ENCODE data around the gene YDJC.
"Not testable (repeated sequence)": the region's sequence is repeated elsewhere in the genome, so short reads cannot be mapped to it uniquely, and the experiment has no call there.

YDJC gene, protein sequence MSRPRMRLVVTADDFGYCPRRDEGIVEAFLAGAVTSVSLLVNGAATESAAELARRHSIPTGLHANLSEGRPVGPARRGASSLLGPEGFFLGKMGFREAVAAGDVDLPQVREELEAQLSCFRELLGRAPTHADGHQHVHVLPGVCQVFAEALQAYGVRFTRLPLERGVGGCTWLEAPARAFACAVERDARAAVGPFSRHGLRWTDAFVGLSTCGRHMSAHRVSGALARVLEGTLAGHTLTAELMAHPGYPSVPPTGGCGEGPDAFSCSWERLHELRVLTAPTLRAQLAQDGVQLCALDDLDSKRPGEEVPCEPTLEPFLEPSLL

DNA sequence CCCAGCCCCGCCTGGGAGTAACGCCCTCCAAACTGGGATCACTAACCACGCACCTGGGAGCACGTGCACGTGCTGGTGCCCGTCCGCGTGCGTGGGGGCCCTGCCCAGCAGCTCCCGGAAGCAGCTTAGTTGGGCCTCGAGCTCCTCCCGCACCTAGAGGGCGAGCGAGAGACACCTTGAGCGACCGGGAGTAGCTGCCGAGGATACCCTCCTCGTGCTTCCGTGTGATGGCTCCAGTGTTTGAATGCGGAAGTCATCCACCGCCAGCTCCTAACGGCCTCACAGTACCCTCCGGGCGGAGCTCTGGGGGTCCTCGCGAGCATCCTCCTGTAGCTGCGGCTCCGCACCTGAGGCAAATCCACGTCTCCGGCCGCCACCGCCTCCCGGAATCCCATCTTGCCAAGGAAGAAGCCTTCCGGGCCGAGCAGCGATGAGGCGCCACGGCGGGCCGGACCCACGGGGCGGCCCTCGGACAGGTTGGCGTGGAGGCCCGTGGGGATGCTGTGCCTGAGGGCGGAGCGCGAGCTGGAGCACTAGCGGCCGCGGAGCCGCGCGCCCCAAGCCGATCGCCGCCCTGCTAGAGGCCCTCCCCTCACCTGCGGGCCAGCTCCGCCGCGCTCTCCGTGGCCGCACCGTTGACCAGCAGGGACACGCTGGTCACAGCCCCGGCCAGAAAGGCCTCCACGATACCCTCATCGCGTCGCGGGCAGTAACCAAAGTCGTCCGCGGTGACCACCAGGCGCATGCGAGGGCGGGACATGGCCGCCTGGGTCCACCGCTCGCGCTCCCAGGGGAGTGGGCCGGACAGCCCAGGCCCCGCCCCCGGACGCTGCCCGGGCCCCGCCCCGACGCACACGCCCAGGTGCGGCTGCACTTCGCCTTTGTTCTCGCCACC is at the start of gene YDJC:
Gene YDJC (minus strand): TSS at position 768 of the 895 bp plus-strand sequence. CDS start 8 bp downstream, at position 760.
- H3K36me3 Mint-ChIP-seq = peaks cover 23% of the 10 kb centered on the region
- ATAC-seq = peak; percentile 93
- peak within 1 kb of the TSS; percentile 93 for H3K4me3 Mint-ChIP-seq
- H3K27me3 Mint-ChIP-seq = no peaks in the 10 kb centered on the region
- H3K9me3 Mint-ChIP-seq = no peaks in the 10 kb centered on the region
- H3K27ac Mint-ChIP-seq = peak within 1 kb of the TSS; percentile 97
- H3K4me1 Mint-ChIP-seq = peaks cover 58% of the 10 kb centered on the region

DNA sequence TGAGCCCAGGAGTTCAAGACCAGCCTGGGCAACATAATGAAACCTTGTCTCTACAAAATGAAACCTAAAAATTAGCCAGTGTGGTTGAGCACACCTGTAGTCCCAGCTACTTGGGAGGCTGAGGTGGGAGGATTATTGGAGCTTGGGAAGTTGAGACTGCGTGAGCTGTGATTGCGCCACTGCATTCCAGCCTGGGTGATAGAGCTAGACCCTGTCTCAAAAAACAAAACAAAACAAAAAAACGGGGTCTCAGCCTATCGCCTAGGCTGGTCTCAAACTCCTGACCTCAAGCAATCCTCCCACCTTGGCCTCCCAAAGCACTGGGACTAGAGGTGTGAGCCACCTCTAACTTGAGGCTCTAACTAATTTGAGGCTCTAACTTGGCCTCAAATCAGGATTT is 49.6 kb upstream of the YDJC start:
- Mint-ChIP-seq H3K9me3 (no peaks in the 10 kb centered on the region), H3K4me1 (peaks cover 7% of the 10 kb centered on the region), H3K4me3 (no peak overlapping the region), H3K27ac (no peak overlapping the region), H3K36me3 (peaks cover 39% of the 10 kb centered on the region), H3K27me3 (no peaks in the 10 kb centered on the region)
- no peak for ATAC-seq

DNA sequence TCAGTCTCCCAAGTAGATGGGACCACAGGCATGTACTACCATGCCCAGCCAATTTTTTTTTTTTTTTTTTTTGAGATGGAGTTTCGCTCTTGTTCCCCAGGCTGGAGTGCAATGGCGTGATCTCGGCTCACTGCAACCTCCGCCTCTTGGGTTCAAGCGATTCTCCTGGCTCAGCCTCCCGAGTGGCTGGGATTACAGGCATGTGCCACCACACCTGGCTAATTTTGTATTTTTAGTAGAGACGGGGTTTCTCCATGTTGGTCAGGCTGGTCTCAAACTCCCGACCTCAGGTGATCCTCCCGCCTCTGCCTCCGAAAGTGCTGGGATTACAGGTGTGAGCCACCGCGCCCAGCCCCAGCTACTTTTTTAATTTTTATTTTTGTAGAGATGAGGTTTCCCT is 49.0 kb upstream of the YDJC start:
- H3K9me3 Mint-ChIP-seq = not testable (repeated sequence)
- peaks cover 42% of the 10 kb centered on the region for H3K36me3 Mint-ChIP-seq

DNA sequence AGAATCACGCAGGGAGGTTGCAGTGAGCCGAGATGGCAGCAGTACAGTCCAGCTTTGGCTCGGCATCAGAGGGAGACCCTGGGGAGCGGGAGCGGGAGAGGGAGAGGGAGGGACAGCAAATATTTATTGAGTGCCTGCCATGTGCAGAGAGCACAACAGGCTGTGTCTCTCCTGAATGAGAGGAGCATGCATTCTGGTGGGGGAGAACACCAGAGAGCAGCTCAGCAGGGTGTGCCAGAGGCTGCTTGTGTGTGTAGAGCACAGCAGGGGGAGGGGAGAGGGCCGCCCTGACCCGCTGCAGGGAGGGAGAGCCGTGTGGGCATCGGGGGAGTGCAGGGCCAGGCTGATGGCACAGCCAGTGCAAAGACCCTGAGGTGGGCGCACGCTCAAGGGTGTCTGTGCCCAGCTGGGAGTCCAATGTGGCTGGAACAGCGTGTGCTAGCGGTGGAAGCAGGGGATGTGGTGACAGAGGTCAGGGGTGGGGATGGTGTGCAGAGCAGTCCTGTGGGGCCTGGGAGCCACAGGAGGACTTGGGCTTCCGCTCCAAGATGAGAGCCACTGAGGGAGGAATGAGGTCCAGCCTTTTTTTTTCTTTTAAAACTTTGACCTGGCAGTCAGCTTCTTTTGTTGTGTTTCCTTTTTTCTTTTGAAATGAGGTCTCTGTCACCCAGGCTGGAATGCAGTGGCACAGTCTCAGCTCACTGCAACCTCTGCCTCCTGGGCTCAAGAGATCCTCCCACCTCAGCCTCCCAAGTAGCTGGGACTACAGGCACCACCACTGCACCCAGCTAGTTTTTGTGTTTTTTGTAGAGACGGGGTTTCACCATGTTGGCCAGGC is 48.0 kb upstream of the YDJC start:
- H3K36me3 Mint-ChIP-seq = peaks cover 47% of the 10 kb centered on the region
- H3K4me3 Mint-ChIP-seq = no peak overlapping the region
- peaks cover 14% of the 10 kb centered on the region for H3K4me1 Mint-ChIP-seq
- no peak overlapping the region for H3K27ac Mint-ChIP-seq
- H3K27me3 Mint-ChIP-seq = no peaks in the 10 kb centered on the region
- ATAC-seq = no peak
- H3K9me3 Mint-ChIP-seq = no peaks in the 10 kb centered on the region

More for the DNA sequence above, 49.0 kb upstream of the YDJC start:
- ATAC-seq, H3K27ac Mint-ChIP-seq, H3K27me3 Mint-ChIP-seq, H3K4me1 Mint-ChIP-seq, H3K4me3 Mint-ChIP-seq: not testable (repeated sequence)

DNA sequence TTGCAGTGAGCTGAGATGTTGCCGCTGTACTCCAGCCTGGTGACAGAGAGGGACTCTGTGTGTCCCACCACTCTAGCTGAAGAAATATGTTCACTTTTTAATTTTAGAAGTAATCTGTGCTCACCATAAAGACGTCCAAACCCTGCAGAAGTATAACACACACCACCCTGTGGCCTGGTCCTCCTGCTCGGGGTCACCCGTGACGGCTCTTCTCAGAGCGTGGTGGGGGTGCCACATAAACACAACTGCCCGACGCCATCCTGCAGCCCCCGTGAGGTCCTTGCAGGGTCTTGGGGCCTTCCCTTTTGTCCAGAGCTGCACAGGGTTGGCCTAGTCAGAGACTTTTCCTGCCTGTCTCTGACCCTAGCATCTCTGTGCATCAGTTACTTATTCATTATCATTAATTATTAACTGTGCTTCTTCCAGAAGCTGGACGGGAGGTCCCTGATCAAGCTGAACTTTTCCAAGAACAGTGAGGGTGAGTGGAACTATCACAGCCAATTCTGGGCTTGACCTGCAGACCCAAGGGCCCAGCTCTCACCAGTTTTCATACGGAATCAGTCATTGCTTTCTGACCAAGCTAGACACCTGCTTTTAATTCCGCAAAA is 44.9 kb upstream of the YDJC start:
- Mint-ChIP-seq H3K27me3 (no peaks in the 10 kb centered on the region), H3K36me3 (peaks cover 58% of the 10 kb centered on the region), H3K27ac (no peak overlapping the region), H3K9me3 (no peaks in the 10 kb centered on the region), H3K4me3 (no peak overlapping the region), H3K4me1 (peaks cover 19% of the 10 kb centered on the region)
- no peak for ATAC-seq

DNA sequence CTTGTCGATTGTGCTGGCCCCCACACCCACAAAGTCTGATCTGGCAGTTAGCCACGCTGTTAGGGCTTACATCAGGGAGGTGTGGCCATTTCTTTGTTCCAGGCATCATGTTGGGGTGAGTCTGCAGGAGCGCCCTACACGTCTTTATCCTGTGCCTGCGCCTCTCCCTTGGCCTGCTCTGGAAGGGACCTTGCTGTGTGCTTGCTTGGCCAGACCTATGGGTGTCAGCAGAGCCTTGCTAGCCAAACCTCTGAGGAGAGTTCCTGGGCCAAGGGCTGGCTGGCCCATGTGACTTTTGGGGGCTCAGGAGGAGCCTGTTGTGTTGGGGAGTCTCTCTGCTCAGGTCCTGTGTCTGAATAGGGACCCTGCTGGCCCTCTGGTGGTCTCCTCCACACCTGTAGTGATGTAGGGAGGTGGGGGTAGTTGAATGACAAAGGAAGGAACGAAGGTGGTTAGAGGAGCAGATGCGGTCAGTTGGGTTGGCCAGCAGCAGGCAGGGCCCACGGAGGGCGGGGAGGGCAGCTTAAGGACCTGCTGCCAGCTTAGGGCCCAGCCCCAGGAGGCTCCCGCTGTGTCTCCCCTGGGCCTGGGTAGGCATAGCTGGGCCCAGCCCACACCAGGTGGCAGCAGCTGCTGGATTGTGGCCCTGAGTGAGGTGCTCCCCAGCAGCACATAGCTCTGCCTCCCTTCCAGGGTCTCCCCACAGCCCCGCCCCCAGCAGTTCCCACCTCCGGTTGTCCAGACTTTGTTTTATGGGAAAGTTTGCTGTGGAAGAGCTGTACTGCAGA is 43.9 kb upstream of the YDJC start:
- Mint-ChIP-seq H3K27me3 (no peaks in the 10 kb centered on the region), H3K36me3 (peaks cover 62% of the 10 kb centered on the region), H3K27ac (no peak overlapping the region), H3K9me3 (no peaks in the 10 kb centered on the region), H3K4me3 (no peak overlapping the region), H3K4me1 (peaks cover 27% of the 10 kb centered on the region)
- no peak for ATAC-seq

DNA sequence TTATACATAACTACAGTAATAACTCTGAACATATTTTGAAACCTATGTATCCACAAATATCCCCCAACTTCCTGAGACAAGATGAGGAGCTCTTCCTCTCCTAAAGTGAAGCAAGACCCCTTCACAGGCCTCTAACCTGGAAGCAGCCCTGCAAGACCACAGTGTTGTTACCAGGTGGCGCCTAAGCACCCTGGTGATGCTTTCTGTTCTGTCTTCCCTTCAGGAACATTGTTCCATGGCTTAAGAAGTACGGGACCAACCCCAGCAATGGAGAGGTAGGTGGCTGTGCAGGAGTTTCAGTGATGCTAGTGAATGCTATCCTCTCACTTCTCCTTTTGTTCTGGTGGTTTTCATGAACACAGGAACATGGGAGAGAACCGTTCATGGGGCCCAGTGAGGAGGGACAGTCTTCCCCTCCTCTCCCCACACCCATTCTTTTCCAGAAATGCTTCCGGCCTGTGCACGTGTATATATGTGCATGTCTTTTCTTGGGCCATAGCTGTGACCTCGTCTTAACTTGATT is 42.3 kb upstream of the YDJC start:
- Mint-ChIP-seq H3K36me3 (peaks cover 62% of the 10 kb centered on the region), H3K4me3 (no peak overlapping the region), H3K27me3 (no peaks in the 10 kb centered on the region), H3K9me3 (no peaks in the 10 kb centered on the region), H3K4me1 (peaks cover 38% of the 10 kb centered on the region), H3K27ac (no peak overlapping the region)
- ATAC-seq = no peak

DNA sequence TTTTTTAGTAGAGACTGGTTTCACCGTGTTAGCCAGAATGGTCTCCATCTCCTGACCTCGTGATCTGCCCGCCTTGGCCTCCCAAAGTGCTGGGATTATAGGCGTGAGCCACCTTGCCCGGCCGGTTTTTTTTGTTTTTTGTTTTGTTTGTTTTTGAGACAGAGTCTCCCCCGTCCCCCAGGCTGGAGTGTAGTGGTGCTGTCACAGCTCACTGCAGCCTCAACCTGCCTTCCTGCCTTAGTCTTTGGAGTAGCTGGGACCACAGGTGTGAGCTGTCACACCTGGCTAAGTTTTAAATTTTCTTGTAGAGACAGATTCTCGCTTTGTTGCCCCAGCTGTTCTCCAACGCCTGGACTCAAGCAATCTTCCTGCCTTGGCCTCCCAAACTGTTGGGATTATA is 39.2 kb upstream of the YDJC start:
- H3K4me3 Mint-ChIP-seq = no peak overlapping the region
- H3K4me1 Mint-ChIP-seq = peaks cover 58% of the 10 kb centered on the region
- ATAC-seq = no peak
- H3K9me3 Mint-ChIP-seq = no peaks in the 10 kb centered on the region
- no peaks in the 10 kb centered on the region for H3K27me3 Mint-ChIP-seq
- no peak overlapping the region for H3K27ac Mint-ChIP-seq
- H3K36me3 Mint-ChIP-seq = peaks cover 40% of the 10 kb centered on the region

DNA sequence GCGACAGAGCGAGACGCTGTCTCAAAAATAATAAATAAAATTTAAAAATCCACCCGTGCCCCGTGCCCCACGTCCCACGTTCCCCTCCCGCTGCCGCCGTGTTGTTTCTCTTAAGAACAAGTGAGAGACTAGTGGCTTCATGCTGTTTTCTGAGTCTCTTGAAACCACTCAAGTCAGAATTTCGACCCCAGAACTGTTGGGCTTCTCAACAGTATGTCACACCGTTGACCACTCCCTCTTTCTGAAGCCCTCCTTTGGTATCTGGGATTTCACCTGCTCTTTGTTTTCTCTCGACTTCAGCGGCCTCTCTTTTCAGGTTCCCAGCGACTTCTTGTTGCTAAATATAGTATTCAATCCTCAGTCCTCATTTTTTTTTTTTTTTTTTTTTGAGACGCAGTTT is 37.0 kb upstream of the YDJC start:
- H3K4me3 Mint-ChIP-seq = peak overlapping the region; percentile 96
- H3K9me3 Mint-ChIP-seq = no peaks in the 10 kb centered on the region
- peak overlapping the region; percentile 96 for H3K27ac Mint-ChIP-seq
- no peaks in the 10 kb centered on the region for H3K27me3 Mint-ChIP-seq
- H3K36me3 Mint-ChIP-seq = peaks cover 17% of the 10 kb centered on the region
- ATAC-seq = no peak
- H3K4me1 Mint-ChIP-seq = peaks cover 41% of the 10 kb centered on the region

DNA sequence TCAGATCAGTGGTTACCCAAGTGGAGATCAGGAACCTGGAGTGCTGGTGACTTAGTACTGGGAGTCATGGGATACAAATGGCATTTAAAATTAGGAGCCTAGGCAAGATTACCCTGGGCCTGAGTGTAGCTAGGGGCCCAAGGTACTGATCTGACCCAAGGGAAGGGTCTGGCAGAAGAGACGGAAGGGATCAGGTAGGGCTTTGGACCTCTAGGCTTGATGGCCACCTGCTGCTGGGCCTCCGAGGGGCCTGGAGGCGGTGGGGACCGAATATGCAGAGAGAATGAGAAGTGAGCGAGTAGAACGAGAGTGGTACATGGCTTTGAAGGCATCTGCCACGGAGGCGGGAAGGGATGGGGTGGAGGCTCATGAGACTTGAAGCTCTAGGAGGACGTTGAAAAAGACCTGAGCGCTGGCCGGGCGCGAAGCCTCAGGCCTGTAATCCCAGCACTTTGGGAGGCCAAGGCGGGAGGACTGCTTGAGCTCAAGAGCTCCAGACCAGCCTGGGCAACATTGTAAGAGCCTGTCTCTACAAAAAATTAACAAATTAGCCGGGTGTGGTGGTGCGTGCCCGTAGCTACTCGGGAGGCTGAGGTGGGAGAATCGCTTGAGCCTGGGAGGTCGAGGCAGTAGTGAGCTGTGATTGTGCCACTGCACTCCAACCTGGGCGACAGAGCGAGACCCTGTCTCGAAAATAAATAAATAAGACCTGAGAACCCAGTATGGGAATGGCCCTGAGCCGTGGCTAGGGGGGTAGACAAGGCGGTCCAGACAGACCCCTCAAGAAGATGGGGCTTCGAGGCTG is 35.4 kb upstream of the YDJC start:
- no peaks in the 10 kb centered on the region for H3K27me3 Mint-ChIP-seq
- ATAC-seq = no peak
- peak overlapping the region; percentile 96 for H3K4me3 Mint-ChIP-seq
- H3K27ac Mint-ChIP-seq = peak overlapping the region; percentile 96
- H3K4me1 Mint-ChIP-seq = peaks cover 40% of the 10 kb centered on the region
- H3K9me3 Mint-ChIP-seq = no peaks in the 10 kb centered on the region
- peaks cover 5% of the 10 kb centered on the region for H3K36me3 Mint-ChIP-seq

DNA sequence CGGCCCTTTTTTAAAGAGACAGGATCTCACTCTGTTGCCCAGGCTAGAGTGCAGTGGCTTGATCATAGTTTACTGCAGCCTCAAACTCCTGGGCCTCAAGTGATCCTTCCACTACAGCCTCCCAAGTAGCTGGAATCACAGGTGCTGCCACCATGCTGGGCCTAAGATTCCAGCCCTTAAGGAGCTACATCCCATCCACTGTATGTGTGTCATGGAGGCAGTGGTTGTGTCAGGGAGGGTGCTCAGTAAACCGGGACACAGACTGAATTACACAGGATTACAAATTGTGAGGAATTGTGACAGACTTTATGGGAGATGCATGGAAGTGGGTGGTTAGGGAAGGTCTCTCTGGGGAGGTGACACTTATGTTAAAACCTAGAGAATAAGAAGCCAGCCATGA is 33.9 kb upstream of the YDJC start:
- Mint-ChIP-seq H3K4me1 (peaks cover 30% of the 10 kb centered on the region), H3K4me3 (no peak overlapping the region), H3K27ac (no peak overlapping the region), H3K36me3 (no peaks in the 10 kb centered on the region), H3K9me3 (no peaks in the 10 kb centered on the region), H3K27me3 (no peaks in the 10 kb centered on the region)
- ATAC-seq = no peak

DNA sequence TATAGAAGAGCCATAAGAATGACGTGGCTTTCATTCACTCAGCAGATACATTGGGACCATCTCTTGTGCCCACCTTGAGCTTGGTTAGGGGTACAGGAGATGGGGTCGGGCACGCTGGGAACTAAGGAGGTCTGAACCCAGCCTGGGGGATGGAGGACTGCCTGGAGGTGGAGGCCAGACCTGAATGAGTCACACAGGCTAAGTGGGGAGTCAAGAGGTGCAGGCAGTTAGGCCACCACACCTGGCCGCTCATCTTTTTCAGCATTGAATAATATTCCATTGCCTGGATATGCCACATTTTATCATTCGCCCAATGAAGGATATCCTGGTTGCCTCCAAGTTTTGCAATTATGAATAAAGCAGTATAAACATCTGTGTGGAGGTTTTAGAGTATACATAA is 32.2 kb upstream of the YDJC start:
- Mint-ChIP-seq H3K9me3 (no peaks in the 10 kb centered on the region), H3K27ac (no peak overlapping the region), H3K4me3 (no peak overlapping the region)

DNA sequence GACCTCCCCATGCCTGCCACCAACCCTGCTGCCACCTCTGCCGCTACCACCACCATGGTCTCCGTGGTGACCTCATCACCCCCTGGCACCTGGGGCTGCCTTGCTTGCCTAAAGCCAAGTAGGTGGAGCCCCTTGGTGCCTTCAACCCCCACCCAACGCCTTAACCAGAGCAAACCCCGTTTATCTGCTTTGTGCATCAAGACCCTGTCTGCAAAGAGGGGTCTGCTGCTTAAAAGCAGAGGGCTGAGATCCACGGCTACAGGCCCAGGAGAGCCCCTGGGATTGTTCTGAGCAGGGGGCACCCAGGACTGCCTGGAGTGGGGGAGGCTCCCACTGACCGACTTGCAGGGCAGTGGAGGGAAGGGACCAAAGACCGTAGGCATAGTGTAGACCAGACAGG is 31.1 kb upstream of the YDJC start:
- no peak for ATAC-seq
- no peaks in the 10 kb centered on the region for H3K36me3 Mint-ChIP-seq
- H3K27me3 Mint-ChIP-seq = no peaks in the 10 kb centered on the region
- H3K4me3 Mint-ChIP-seq = no peak overlapping the region
- H3K27ac Mint-ChIP-seq = no peak overlapping the region
- no peaks in the 10 kb centered on the region for H3K9me3 Mint-ChIP-seq
- peaks cover 32% of the 10 kb centered on the region for H3K4me1 Mint-ChIP-seq

More for the DNA sequence above, 32.2 kb upstream of the YDJC start:
- Mint-ChIP-seq H3K27me3 (no peaks in the 10 kb centered on the region), H3K36me3 (no peaks in the 10 kb centered on the region), H3K4me1 (peaks cover 29% of the 10 kb centered on the region)
- ATAC-seq = no peak

Data from stimulated activated memory B cell treated with anti-CD40 and anti-IgM and Interleukin-4, amounts not matched to agents 10 μg/mL and 1 μg/mL and 100 μg/mL, for 72 hours (primary cell).